ENCODE measurements around the gene BRPF3.
A peak's percentile ranks its signal among the peaks of the same experiment; 100 is the strongest.

Gene BRPF3

GRCh38 chr6:36235309-36235708 lies 38.8 kb downstream of the BRPF3 start:
- no peak for DNase-seq

- DNase-seq, result no peak
Measured at GRCh38 chr6:36235862-36236261, 39.3 kb downstream of the BRPF3 start.

GRCh38 chr6:36239774-36240173 lies 43.2 kb downstream of the BRPF3 start:
- DNase-seq, result no peak

GRCh38 chr6:36241728-36242127 lies 45.2 kb downstream of the BRPF3 start:
- peak; percentile 14 for DNase-seq

DNA sequence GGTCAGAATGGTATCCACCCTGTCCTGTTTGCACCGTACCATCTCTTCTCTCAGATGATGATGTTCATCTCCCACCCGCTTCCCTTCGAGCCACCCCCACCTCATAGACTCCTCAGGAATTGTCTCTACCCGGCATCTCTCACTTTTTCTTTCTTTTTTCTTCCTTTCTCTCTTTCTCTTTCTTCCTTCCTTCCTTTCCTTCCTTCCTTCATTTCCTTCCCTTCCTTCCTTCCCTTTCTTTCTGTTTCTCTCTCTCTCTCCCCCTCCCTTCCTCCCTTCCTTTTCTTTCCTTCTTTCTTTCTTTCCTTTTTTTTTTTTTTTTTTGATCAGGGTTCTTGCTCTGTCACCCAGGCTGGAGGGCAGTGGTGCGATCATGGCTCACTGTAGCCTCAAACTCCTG lies 45.6 kb downstream of the BRPF3 start:
- DNase-seq, result no peak

GRCh38 chr6:36242626-36243025 lies 46.1 kb downstream of the BRPF3 start:
- no peak for DNase-seq

- no peak for DNase-seq
Measured at GRCh38 chr6:36243562-36244212, 47.1 kb downstream of the BRPF3 start.

- no peak for DNase-seq
Measured at GRCh38 chr6:36244641-36245280, 48.2 kb downstream of the BRPF3 start.

DNA sequence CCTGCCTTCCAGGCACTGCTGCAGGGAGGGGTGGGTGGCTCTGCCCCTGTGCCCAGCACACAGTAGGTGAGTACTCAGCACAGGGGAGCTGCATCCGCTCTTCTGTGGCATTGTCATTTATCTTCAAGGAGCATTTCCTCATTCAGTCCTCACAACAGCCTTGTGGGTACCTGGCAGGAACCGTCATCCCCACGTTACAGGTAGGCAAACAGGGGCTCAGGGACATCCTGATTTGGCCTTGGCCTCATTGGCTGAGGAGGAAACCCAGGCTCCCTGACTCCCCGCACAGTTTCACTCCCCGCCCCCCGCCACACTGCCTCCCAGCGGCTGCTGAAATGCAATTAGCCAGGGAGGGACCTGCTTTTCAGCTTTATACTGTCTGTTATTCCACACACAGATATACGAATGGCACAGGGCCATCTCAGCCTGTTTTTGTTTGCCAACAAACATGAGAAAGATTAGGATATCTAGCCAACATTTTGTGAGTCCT lies 49.1 kb downstream of the BRPF3 start:
- no peak for DNase-seq

GRCh38 chr6:36246506-36247268 lies 50.1 kb downstream of the BRPF3 start:
- no peak for DNase-seq

DNA sequence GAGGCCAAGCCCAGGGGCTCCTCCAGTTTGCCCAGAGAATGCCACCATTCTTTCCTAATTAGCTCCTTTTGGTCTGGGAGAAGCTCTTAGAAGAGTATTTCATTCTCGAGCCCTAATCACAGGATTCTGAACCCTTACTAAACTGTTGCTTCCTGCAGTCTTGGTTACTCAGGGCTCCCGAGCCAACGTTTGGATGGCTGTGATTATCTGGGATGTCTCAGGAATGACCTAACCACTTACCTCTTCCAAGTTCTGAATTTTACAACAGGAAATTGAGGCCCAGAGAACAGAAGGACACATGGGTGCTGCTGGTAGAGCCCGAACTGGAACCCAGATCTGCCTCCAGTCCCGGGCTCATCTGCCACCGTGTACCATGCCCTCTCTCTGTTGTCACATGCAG lies 51.1 kb downstream of the BRPF3 start:
- DNase-seq, result no peak

- DNase-seq, result no peak
Measured at GRCh38 chr6:36248980-36249379, 52.4 kb downstream of the BRPF3 start.

DNA sequence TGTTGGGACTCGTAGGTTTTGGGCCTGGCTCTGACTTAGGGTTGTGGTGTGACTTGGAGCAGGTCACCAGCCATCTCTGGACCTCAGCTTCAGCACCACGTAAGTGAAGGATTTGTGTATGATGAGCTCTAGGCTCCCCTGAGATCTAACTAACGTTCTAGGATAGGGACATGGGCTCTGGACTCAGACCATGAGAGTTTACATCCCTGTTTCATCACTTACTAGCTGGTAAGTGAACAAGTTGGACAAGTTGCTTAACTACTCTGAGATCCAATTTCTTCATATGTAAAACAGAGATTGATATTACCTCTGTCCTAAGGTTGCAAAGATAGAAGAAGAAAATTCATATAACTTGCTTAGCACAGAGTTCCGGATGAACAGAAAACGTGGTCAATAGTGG lies 53.0 kb downstream of the BRPF3 start:
- DNase-seq, result no peak

GRCh38 chr6:36252005-36252404 lies 55.5 kb downstream of the BRPF3 start:
- DNase-seq, result no peak

DNA sequence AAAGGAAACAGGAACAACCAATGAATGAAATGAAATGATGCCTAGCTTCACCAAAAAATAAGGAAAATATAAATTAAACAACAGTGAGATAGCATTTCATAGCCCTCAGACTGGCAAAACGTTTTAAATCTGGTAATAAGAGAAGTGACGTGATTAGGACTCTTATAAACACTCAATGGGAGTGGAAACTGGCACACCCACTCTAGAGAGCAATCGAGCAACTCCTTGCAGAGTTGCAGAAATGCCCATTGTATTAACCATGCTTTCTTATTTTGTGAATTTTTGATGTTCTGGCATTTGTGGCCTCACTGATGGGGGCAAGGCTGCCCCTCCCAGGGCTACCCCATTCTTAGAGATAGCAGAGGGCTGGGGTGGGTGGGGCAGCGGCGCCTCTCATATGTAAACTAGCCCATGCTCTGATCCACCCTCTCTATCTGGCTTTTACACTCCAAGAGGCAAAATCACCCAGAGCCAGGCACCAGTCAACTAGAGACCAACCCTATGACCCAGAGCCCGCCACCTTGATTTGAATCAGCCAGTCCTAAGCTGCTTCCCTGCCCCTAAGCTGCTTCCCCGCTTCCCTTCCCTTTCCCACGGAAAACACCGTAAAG lies 67.0 kb downstream of the BRPF3 start:
- DNase-seq, result no peak

- DNase-seq, result no peak
Measured at GRCh38 chr6:36265744-36266143, 69.2 kb downstream of the BRPF3 start.

DNA sequence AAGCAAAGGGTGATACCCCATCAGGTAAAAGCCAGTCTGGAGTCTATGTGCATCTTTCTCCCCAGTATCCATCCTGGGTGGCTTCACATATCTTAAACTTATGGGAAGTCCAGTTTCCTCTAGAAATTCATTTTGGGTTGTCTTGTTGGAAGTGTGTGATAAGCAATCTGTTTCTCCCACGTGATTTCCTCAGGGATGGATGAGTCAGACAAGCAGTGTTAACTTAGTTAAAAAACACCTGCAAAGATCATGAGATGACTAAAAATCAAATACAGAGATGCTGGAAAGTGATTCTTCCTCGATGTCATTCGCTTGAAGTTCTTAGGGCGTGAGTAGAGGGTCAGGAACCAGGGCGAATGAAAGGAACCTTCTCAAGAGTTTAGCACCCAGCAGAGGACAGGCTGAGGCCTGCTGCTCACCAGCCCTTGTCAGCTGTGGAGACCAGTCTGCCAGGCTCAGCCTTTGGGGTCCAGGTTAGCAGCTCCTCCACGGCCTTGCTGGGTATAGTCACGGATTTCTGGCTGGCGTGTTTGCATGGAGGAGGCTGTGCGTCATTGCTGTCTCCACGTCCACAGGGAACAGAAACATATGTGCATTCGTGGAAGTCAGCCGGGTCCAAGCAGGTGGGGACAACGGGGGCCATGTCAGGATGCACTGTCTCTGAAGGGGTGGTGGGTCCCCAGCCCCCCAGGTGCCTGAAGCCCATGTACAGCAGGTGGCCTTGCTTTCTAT lies 70.5 kb downstream of the BRPF3 start:
- DNase-seq, result no peak

- no peak for DNase-seq
Measured at GRCh38 chr6:36267731-36268477, 71.4 kb downstream of the BRPF3 start.

GRCh38 chr6:36268478-36269275 lies 72.1 kb downstream of the BRPF3 start:
- no peak for DNase-seq

DNA sequence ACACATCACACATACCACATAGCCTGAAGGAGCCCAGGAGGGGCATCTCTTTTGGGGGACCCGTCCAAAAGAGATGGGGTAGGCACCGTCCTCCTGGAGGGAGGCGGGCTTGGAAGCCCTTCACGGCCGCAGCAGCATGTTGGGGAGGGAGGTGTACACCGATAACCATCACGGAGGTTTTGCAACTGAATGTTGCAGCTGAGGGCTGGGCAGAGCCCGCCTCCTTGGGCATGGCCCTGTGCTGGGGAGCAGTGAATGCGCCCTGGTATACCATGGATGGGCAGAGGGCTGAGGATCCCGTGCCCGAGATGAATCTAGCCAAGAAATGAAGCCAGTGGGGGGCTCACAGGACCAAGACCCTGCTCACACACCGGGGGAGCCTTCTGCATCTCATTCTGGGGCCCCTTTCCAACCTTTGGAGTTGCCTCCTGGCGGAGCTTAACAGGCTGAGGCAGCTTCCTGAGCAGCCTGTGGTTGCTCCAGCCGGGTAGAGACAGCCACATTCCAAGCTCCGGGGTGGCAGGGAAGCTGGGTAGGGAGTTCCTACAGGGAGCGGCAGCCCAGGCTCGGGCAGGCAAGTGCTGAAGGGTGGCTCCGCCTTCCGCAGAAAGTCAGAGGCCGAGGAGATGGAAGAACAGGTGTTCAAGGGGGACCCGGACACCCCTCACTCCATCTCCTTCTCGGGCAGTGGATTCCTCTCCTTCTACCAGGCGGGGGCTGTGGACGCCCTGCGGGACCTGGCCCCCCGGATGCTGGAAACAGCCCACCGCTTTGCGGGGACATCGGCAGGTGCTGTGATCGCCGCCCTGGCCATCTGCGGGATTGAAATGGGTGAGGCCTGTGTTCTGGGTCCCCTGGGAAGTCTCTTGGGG lies 73.5 kb downstream of the BRPF3 start, which contains the start of gene PNPLA1:
PNPLA1 (plus strand) TSS at position 227 of the 872 bp plus-strand sequence; CDS start at position 627, 400 bp downstream.
- DNase-seq, result no peak

Data from eye (tissue), 1 donor.